Measurements from ENCODE around the gene PLXDC1.

- TF ChIP-seq CTCF (IDR thresholded peaks at IDR 0.05; ENCODE audit: insufficient read depth, low read length) = no peak
- no peak for TF ChIP-seq REST (IDR thresholded peaks at IDR 0.05; ENCODE audit: insufficient replicate concordance, low read depth)
- no peak for TF ChIP-seq GABPA (IDR thresholded peaks at IDR 0.05; ENCODE audit: low read depth)
Measured at GRCh38 chr17:39196241-39196807, 44.9 kb upstream of the PLXDC1 start.
